MCF 10A (cell line): ENCODE results near the gene ADGRF1. TPM values are rescaled to one million over a fixed set of nuclear protein-coding genes. Genes with fewer than 3 reads are reported as not detected.

Experiments
- BruUV-seq: library from RNA; stranded (reverse); fragments of 400-500 nt; replicated peaks from 2 replicates; lab custom pipeline; 2021; lab: Mats Ljungman, UMichigan
- CTCF ChIA-PET: fragments of 300-600 bp; sonication (Branson Sonifier 250); formaldehyde crosslinking; extraction: SDS; loops from one replicate; lab custom pipeline; 2021; ENCODE audit warnings: antibody characterized with exemption, inconsistent platforms; lab: Yijun Ruan, JAX
- POLR2A ChIA-PET: fragments of 300-600, 350-650 bp; sonication (Branson Sonifier 250); formaldehyde crosslinking; extraction: SDS; loops from one replicate; lab custom pipeline; 2020; ENCODE audit warnings: antibody characterized with exemption, inconsistent platforms; lab: Yijun Ruan, JAX
- DNase-seq: peaks from one replicate; pipeline ENCODE4 v3.0.0-alpha.2; 2018; ENCODE audit not compliant: unreplicated experiment
- H3K27ac Mint-ChIP-seq: one replicate; pipeline ENCODE4 v1.8.0; 2022; ENCODE audit warnings: mild to moderate bottlenecking, low read depth, mixed read lengths; ENCODE audit not compliant: unreplicated experiment
- H3K27me3 Mint-ChIP-seq: one replicate; pipeline ENCODE4 v1.8.0; 2022; ENCODE audit warnings: mixed read lengths; ENCODE audit not compliant: insufficient read depth, unreplicated experiment
- H3K36me3 Mint-ChIP-seq: one replicate; pipeline ENCODE4 v1.8.0; 2022; ENCODE audit warnings: mild to moderate bottlenecking, moderate library complexity, mixed read lengths; ENCODE audit not compliant: insufficient read depth, unreplicated experiment
- H3K4me1 Mint-ChIP-seq: one replicate; pipeline ENCODE4 v1.8.0; 2022; ENCODE audit warnings: mixed read lengths; ENCODE audit not compliant: insufficient read depth, unreplicated experiment
- H3K4me3 Mint-ChIP-seq: one replicate; pipeline ENCODE4 v1.8.0; 2022; ENCODE audit warnings: mild to moderate bottlenecking, moderate library complexity, mixed read lengths; ENCODE audit not compliant: unreplicated experiment
- H3K9me3 Mint-ChIP-seq: one replicate; pipeline ENCODE4 v1.8.0; 2022; ENCODE audit warnings: mixed read lengths; ENCODE audit not compliant: unreplicated experiment
- CTCF ChIP-seq: fragments of 200-600 bp; IDR thresholded peaks from one replicate; pipeline ENCODE4 v1.8.0; 2022; ENCODE audit warnings: antibody characterized with exemption, mild to moderate bottlenecking; ENCODE audit not compliant: unreplicated experiment
- intact Hi-C: fragments of 100-400 bp; cut with micrococcal nuclease; formaldehyde crosslinking; loops from 2 replicates; pipeline ENCODE4 v1.14.1; 2022
- total RNA-seq: library from RNA; stranded (reverse); gene quantifications from 2 replicates; pipeline ENCODE4 v1.2.3, GENCODE V29; 2022

ADGRF1 gene
- total RNA-seq, 1 experiment from 2014 or later = 3.5 TPM

GRCh38 chr6:47047097-47047478 is 5.0 kb upstream of the ADGRF1 start:
- ChIA-PET POLR2A (interaction anchor here (0.5 to 1.4 kb wide), 6 partner anchors 11 to 198 kb away, joined by 3 to 8 read pairs (median 3); no protein-coding TSS in a partner anchor), CTCF (interaction anchor here (0.8 to 3.8 kb wide), 24 partner anchors 10 to 343 kb away, joined by 3 to 38 read pairs (median 4); no protein-coding TSS in a partner anchor)
- DNase-seq = no peak
- peaks cover 7% of the 10 kb centered on the region for H3K36me3 Mint-ChIP-seq
- H3K27me3 Mint-ChIP-seq = no peaks in the 10 kb centered on the region
- H3K9me3 Mint-ChIP-seq = no peaks in the 10 kb centered on the region
- no TSS peak for BruUV-seq
- H3K27ac Mint-ChIP-seq = peak overlapping the region; percentile 5
- no peak for TF ChIP-seq CTCF
- H3K4me1 Mint-ChIP-seq = peaks cover 38% of the 10 kb centered on the region
- no peak overlapping the region for H3K4me3 Mint-ChIP-seq
- intact Hi-C loops = loop anchor here (1.0 to 10.0 kb wide), 8 partner anchors 56 to 626 kb away; no protein-coding TSS in a partner anchor

GRCh38 chr6:47044397-47044796 is 2.3 kb upstream of the ADGRF1 start:
- DNase-seq = peak; percentile 83
- no peak for TF ChIP-seq CTCF
- Mint-ChIP-seq H3K4me3 (no peak overlapping the region), H3K27me3 (no peaks in the 10 kb centered on the region), H3K27ac (peak overlapping the region; percentile 82), H3K9me3 (no peaks in the 10 kb centered on the region), H3K36me3 (peaks cover 7% of the 10 kb centered on the region), H3K4me1 (peaks cover 52% of the 10 kb centered on the region)
- BruUV-seq = no TSS peak
- CTCF ChIA-PET = interaction anchor here (0.7 to 1.9 kb wide), 5 partner anchors 8 to 197 kb away, joined by 3 to 6 read pairs (median 3); no protein-coding TSS in a partner anchor
- POLR2A ChIA-PET = interaction anchor here (0.7 to 4.2 kb wide), 10 partner anchors 10 to 406 kb away, joined by 3 to 26 read pairs (median 3); partner anchors contain the start of genes CYP39A1 and SLC25A27
- intact Hi-C loops = loop anchor here (10.0 kb wide), 1 partner anchor 260 kb away; no protein-coding TSS in a partner anchor

GRCh38 chr6:47043286-47043685 is 1.2 kb upstream of the ADGRF1 start:
- TF ChIP-seq CTCF = no peak
- H3K9me3 Mint-ChIP-seq = no peaks in the 10 kb centered on the region
- ChIA-PET POLR2A (interaction anchor here (0.8 to 4.2 kb wide), 12 partner anchors 9 to 405 kb away, joined by 3 to 26 read pairs (median 4); partner anchors contain the start of genes CYP39A1 and SLC25A27), CTCF (interaction anchor here (0.6 to 2.1 kb wide), 12 partner anchors 8 to 218 kb away, joined by 3 to 11 read pairs (median 4); no protein-coding TSS in a partner anchor)
- intact Hi-C loops = loop anchor here (10.0 kb wide), 1 partner anchor 258 kb away; no protein-coding TSS in a partner anchor
- H3K27me3 Mint-ChIP-seq = no peaks in the 10 kb centered on the region
- peak overlapping the region; percentile 82 for H3K27ac Mint-ChIP-seq
- no peak for DNase-seq
- BruUV-seq = no TSS peak
- peaks cover 7% of the 10 kb centered on the region for H3K36me3 Mint-ChIP-seq
- peaks cover 52% of the 10 kb centered on the region for H3K4me1 Mint-ChIP-seq
- H3K4me3 Mint-ChIP-seq = no peak overlapping the region

- no peak for TF ChIP-seq CTCF
- TSS peak; percentile 49 for BruUV-seq
- Mint-ChIP-seq H3K27ac (peak overlapping the region; percentile 82), H3K4me1 (peaks cover 42% of the 10 kb centered on the region), H3K4me3 (peak overlapping the region; percentile 23), H3K36me3 (peaks cover 6% of the 10 kb centered on the region), H3K27me3 (no peaks in the 10 kb centered on the region), H3K9me3 (no peaks in the 10 kb centered on the region)
- POLR2A ChIA-PET = interaction anchor here (0.6 to 4.2 kb wide), 8 partner anchors 8 to 345 kb away, joined by 3 to 26 read pairs (median 4); no protein-coding TSS in a partner anchor
- CTCF ChIA-PET = interaction anchor here (0.7 to 2.1 kb wide), 4 partner anchors 19 to 218 kb away, joined by 3 to 11 read pairs (median 6); no protein-coding TSS in a partner anchor
- DNase-seq = no peak
- intact Hi-C loops = loop anchor here (10.0 kb wide), 1 partner anchor 257 kb away; no protein-coding TSS in a partner anchor
Observed at GRCh38 chr6:47041741-47042140, 391 bp downstream of the ADGRF1 start.
